ENCODE measurements around the gene LYAR.
"Not testable (repeated sequence)": the region's sequence is repeated elsewhere in the genome, so short reads cannot be mapped to it uniquely, and the experiment has no call there.

Gene LYAR

GRCh38 chr4:4259484-4260100, 30.4 kb downstream of the LYAR start:
- DNase-seq: no peak

GRCh38 chr4:4257705-4258104, 32.2 kb downstream of the LYAR start:
- not testable (repeated sequence) for DNase-seq

- DNase-seq: no peak
These were observed 33.2 kb downstream of the LYAR start for GRCh38 chr4:4256799-4257198.

- DNase-seq: no peak
These were observed 35.3 kb downstream of the LYAR start for GRCh38 chr4:4254666-4255065.

GRCh38 chr4:4254199-4254598, 35.8 kb downstream of the LYAR start:
- DNase-seq: no peak

- no peak for DNase-seq
These were observed 40.1 kb downstream of the LYAR start for GRCh38 chr4:4249866-4250265.

GRCh38 chr4:4249342-4249741, 40.6 kb downstream of the LYAR start:
- not testable (repeated sequence) for DNase-seq

GRCh38 chr4:4248885-4249203, 41.1 kb downstream of the LYAR start:
- no peak for DNase-seq

- DNase-seq: peak; percentile 20 to 30
These were observed 41.7 kb downstream of the LYAR start, which contains the start of gene TMEM128 for GRCh38 chr4:4248029-4248884. TSS of gene TMEM128 (minus strand) at chr4:4248223. CDS start at chr4:4248202, 21 bp downstream.

- DNase-seq: no peak
These were observed 42.3 kb downstream of the LYAR start for GRCh38 chr4:4247696-4248028.

GRCh38 chr4:4245172-4245571, 44.8 kb downstream of the LYAR start:
- DNase-seq: no peak

GRCh38 chr4:4239551-4239950, 50.4 kb downstream of the LYAR start:
- DNase-seq: not testable (repeated sequence)

GRCh38 chr4:4233610-4234009, 56.3 kb downstream of the LYAR start:
- DNase-seq: no peak

GRCh38 chr4:4228356-4228668, 61.6 kb downstream of the LYAR start:
- DNase-seq: no peak

- no peak for DNase-seq
These were observed 62.2 kb downstream of the LYAR start for GRCh38 chr4:4227510-4228355.

- DNase-seq: no peak
These were observed 63.1 kb downstream of the LYAR start, which contains the start of gene OTOP1 for GRCh38 chr4:4226606-4227438. TSS of gene OTOP1 (minus strand) at chr4:4226929. CDS start at chr4:4226864, 65 bp downstream.

- DNase-seq: no peak
These were observed 63.9 kb downstream of the LYAR start for GRCh38 chr4:4225915-4226605.
